Kidney tubule cell (primary cell): ENCODE measurements around the gene PRDX2.

Experiments
- DNase-seq: peaks from one replicate; pipeline ENCODE4 v3.0.0-alpha.2; 2018; ENCODE audit warnings: low spot score

Gene PRDX2

GRCh38 chr19:12752056-12752781, 49.4 kb downstream of the PRDX2 start:
- no peak for DNase-seq

DNA sequence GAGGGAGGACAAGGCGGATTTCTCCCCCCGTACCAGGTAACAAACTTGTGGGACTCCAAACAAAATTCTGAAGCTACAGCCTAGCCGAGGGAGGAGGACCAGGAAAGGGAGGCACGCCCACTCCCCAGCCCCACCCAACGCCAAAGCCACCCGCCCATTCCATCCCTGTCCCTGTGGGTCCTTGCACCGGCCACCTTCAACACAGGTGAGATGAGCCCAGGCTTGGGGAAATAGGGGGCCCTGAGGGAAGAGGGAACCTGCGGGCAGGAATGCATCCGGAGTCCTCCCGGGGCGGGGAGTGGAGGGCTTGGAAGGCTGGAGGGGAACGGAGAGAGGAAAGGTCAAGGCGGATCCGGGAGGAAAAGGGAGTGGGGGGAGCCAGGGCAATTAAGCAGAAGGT, 50.0 kb downstream of the PRDX2 start, which contains the start of gene BEST2:
Gene BEST2 (plus strand): TSS at position 157 of the 400 bp plus-strand sequence. CDS start 802 bp downstream, outside the sequence.
- no peak for DNase-seq

GRCh38 chr19:12750851-12751250, 50.7 kb downstream of the PRDX2 start:
- no peak for DNase-seq

DNA sequence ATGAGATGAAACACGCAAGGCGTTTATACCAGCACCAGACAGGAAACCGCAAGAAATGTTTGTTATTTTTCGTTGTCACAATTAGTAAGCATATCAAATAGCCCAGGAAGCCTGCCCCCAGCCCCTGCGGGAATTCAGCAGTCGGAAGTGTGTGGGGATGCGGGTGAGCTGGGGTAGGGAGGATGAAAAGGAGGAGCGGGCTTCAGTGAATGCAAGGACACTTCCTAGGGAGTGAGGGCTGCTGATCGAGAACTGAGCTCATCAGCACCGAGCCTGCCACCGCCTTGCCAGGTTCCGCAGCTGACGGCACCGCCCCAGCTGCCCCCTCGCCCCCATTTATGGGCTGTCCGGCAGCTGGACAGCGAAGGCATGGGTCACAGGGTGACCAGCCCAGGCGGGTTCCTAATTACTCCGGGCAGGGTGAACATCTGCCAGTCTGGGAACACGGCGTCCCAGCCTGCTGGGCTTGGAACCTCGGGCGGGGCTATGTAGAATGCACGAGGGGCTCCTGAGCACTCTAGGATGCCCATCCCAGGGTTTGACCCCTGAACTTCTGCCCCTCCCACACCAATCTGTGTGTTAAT, 51.6 kb downstream of the PRDX2 start:
- DNase-seq: peak; percentile 25

DNA sequence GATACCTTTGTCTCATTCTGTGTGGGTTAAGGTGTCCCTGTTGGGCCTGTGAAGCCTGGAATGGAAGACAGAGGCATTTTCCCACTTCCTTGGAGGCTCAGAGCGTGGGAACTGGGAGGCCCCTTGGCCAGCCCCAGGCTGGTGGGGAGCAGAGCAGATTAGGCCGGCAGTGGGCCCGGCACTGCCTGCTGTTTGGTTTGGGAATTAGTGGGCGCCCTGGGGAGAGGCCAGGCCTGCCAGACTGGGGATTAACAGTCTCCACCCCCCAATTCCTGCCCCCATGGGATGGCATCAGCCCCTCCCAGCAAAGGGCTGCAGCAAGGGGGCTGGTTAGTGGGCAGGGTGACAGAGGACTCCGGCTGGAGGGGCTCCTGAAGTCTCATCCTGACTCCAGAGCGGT, 53.1 kb downstream of the PRDX2 start:
- DNase-seq: no peak
